Keratinocyte (primary cell): ENCODE measurements around the gene TTC33.

Experiments used
- EZH2 ChIP-seq: IDR thresholded peaks from one replicate; pipeline ENCODE4 v1.6.1; 2012; ENCODE audit warnings: inconsistent platforms, mild to moderate bottlenecking, low read length, moderate library complexity
- TF ChIP-seq, protein P1 (sequence below), 3 experiments: IDR thresholded peaks in 1 of 3; conservative IDR thresholded peaks in 1 of 3; optimal IDR thresholded peaks in 1 of 3; 2 replicates in 2 of 3; 3 replicates in 1 of 3; pipeline versions ENCODE3 to v1.5.1; 2011; ENCODE audit warnings: low read length in 3 of 3, mild to moderate bottlenecking in 3 of 3, moderate library complexity in 2 of 3, control low read depth in 1 of 3, inconsistent platforms in 1 of 3; ENCODE audit not compliant: insufficient read depth in 2 of 3; ENCODE audit errors: extremely low read depth in 1 of 3

DNA sequence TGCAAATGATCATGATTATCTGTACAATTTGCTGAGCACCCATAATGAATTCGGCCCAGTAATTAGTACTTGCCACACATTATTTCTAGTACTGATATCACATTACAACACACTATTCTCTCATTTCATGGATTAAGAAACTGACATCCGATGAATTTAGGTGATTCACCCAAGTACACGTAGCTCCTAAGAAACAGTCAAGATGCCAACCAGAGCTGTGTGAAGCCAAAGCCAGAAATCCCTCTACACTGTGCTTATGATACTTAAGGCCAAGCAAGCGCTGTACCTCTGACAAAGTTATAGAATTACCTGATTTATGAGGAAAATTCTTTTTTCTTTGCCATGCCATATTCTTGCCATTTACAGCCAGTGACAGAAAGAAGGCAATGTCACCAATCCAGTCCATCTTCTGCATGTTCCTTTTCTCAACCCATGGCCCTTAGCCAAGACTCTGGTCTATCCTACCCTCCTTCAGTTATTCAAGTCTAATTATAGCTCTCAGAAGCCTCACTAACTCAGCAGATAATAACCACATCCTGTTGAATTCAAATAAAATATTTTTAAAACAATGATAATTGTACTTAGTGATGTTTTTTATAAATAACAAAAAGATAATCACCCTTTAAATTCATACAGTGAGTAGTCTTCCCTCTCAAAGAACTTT, 150.3 kb downstream of the TTC33 start:
- TF ChIP-seq, protein P1, sequence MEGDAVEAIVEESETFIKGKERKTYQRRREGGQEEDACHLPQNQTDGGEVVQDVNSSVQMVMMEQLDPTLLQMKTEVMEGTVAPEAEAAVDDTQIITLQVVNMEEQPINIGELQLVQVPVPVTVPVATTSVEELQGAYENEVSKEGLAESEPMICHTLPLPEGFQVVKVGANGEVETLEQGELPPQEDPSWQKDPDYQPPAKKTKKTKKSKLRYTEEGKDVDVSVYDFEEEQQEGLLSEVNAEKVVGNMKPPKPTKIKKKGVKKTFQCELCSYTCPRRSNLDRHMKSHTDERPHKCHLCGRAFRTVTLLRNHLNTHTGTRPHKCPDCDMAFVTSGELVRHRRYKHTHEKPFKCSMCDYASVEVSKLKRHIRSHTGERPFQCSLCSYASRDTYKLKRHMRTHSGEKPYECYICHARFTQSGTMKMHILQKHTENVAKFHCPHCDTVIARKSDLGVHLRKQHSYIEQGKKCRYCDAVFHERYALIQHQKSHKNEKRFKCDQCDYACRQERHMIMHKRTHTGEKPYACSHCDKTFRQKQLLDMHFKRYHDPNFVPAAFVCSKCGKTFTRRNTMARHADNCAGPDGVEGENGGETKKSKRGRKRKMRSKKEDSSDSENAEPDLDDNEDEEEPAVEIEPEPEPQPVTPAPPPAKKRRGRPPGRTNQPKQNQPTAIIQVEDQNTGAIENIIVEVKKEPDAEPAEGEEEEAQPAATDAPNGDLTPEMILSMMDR (optimal IDR thresholded peaks at IDR 0.05 in 1 of 3, IDR thresholded peaks at IDR 0.05 in 1 of 3, conservative IDR thresholded peaks at IDR 0.05 in 1 of 3; ENCODE audit: extremely low read depth in 1 of 3, insufficient read depth in 2 of 3, low read length in 3 of 3), result no peak
- TF ChIP-seq EZH2, result no peak
